ENCODE data around the gene MED12.

The MED12 gene

DNA sequence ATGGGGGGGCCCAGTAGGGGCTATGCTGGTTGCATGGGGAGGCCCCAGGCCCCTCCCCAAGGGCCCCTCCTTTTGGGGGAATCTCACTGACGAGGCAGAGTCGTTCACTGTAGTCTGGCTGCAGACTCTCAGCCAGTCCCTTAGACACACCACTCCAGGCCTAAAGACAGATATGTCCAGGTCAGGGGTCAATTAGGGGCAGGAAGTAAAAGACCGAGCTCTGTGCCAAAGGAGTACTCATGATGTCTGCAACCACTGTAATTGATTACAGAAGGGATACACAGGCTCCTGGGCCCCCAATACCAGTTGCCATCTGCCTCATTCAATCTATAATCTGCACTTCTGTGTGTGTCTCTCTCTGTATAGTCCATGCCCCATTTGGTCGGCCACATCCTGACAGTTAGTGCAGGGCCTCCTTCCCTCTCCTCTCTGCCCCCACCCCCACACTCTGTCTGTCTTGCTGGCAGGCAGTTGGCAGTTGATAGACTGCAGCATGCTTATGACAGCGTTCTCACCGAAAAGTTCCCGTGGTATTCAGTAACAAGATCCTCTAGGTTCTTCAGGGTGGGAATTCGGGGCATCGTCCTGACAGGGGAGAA lies 10.5 kb upstream of the MED12 start:
- DNase-seq = no peak

DNA sequence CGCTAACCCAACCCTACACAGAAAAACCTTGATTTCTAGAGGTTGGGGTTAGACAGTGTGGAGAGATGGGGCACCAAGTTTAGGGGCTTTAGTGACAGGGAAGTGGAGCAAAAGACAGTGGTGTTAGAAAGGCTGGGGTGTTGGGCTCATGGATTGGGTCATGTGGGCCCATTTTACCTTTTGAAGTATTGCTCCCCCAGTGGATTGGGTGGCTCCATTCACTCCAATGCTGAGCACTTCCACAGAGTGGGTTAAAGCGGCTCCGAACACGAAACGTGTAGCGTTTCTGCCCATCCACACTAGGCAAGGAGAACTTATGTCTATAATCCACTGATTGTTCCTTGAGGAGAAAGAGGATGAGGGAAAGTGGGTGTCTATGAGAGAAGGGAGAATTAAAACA lies 9.3 kb upstream of the MED12 start:
- DNase-seq = no peak

DNA sequence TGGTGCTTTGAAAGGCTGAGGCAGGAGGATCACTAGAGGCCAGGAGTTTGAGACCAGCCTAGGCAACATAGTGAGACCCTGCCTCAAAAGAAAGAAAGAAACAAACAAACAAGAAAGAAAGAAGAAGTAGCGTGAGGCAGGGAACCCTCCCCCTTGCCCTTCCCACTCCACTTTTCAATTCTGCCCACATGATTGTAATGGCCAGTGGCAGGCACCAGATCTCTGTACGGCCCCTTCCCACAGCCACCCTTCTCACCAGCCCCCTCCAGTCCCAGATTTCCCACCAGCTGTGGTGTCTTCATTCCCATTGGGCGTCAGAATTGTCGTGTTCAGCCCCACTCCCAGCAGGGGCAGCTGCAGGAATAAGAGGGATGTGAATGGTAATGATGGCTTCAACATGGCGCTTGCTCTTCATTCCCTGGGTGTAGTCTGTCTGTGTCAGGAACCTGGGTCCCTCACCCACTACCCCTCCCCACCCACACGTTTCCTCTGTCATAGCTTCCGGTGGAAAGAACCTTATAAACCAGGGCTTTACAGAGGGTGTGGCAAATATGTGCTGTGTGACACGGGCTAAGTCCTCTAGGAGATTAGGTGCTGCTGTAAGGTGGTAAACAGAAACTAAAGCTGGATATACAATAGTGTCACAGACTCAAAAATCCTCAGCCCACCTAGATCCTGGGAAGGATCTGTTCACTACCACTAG lies 7.1 kb upstream of the MED12 start, which contains the start of gene IL2RG:
Gene IL2RG (minus strand): TSS at position 437 of the 703 bp plus-strand sequence. CDS start 38 bp downstream, at position 399.
- no peak for DNase-seq

DNA sequence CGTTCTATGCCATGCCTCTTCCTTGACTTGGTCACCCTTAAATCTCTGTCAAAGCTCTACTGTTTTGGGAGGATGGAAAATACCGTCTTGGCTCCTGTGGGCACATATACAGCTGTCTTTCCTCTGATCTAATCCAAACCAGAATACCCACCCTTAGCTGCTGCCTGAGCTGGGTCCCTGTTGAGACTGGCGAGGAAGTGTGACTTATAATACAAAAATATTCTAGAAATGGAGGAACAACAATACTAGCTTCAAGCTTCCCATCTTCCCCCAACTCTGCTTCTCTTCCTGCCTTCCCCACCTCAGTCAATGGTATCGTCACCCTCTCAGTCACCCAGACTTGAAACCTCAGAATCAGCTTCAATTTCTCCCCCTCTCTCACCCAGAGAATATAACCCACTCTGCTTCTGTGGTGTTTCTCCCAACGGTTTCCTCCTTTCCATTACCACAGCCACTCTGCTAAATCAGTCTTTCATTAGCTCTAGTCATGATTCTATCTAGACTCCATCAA lies 6.4 kb upstream of the MED12 start:
- DNase-seq = no peak

DNA sequence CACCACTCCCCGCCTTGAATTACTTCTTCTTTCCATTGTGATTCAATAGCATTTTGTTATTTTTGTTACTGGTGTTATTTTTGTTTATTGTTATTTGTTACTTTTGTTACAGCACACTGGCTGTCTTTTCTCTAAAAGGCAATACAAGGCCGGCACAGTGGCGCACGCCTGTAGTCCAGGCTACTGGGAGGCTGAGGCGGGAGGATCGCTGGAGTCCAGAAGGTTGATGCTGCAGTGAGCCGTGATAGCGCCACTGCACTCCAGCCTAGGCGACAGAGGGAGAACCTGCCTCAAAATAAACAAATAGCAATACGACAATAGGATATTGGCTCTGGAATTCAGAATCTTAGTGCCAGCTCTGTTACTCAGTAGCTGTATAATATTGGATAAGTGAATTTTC lies 1.0 kb upstream of the MED12 start:
- DNase-seq = no peak

DNA sequence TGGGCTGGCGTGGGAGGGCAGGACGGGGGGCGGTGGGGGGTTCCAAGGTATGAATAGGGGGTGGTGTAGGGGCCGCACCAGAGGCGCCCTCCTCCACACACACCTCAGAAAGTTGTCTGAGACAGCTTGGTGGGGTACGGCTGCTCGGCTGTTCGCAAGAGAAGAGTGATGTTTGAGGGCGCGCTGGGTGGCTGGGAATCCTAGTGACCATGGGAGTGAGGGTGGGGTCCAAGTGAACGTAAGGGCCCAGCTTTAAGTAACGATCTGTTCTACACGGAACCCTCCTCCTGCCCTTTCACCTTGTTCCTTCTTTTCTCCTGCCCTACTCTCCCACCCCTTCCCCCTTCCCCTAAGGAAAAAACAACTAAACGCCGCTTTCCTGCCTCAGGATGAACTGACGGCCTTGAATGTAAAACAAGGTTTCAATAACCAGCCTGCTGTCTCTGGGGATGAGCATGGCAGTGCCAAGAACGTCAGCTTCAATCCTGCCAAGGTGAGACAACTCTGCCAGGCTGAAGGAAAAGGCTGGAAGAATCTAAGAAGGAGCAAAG lies 664 bp downstream of the MED12 start:
- no peak for DNase-seq

DNA sequence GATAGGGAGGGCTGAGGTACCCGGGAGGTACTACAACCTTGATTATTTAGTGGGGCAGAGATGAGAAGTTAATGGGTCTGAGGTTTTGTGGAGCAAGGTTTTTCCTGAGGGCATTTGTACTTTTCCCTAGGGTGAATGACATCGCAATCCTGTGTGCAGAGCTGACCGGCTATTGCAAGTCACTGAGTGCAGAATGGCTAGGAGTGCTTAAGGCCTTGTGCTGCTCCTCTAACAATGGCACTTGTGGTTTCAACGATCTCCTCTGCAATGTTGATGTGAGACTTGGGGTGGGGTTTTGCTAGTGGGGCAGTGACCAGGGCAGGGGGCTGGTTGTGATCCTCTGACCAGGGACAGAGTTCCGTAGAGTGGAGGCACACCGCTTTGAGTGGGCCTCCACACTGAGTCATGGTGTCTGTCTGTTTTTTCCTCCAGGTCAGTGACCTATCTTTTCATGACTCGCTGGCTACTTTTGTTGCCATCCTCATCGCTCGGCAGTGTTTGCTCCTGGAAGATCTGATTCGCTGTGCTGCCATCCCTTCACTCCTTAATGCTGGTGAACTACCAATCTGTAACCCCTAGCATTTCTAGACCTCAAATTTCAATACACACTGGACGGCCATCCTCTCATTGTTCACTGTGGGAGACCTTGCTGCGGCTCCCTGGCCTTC lies 9.9 kb downstream of the MED12 start:
- DNase-seq = no peak

DNA sequence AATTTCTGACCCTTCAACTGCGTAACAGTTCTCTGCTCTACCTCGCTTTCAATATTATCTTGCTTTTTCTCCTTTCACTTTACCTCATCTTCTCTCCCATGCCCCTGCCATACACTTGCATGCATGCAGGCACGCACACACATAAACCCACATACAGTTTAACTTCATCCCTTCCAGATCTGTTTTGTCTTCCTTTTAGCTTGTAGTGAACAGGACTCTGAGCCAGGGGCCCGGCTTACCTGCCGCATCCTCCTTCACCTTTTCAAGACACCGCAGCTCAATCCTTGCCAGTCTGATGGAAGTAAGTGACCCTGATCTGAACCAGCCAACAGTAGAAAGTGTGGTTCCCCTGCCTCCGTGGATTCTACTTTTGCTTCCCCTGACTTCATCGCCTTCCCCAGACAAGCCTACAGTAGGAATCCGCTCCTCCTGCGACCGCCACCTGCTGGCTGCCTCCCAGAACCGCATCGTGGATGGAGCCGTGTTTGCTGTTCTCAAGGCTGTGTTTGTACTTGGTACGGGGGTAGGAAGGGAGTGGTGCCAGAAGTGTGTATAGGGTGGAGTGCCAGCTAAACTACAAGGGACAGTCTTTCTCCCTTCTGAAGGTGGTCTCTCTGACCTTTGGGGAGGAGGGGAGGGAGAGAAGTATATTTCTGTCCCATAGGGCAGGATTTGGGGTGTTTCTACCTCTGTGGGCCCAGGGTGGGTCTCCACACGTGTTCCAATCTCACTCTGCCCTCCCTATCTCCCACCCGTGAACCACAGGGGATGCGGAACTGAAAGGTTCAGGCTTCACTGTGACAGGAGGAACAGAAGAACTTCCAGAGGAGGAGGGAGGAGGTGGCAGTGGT lies 10.7 kb downstream of the MED12 start:
- DNase-seq = peak; percentile 2

DNA sequence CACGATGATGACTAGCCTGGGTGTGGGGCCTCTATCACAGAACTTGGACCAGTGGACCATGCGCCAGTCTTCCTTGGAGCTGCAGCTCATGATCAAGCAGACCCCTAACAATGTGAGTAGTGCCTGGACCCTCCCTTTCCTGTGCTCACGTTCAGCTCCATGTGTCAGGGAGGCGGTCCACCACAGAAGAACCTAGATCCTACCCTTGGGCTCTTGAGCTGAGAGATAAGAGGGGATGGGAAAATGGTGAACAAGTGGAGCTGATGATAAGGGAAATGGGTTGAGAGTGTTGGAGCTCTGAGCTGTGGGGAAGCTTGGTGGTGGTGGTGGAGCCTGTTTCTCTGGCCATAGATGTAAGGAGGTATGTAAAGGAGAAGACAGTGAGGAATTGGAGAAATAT lies 13.1 kb downstream of the MED12 start:
- DNase-seq = no peak

DNA sequence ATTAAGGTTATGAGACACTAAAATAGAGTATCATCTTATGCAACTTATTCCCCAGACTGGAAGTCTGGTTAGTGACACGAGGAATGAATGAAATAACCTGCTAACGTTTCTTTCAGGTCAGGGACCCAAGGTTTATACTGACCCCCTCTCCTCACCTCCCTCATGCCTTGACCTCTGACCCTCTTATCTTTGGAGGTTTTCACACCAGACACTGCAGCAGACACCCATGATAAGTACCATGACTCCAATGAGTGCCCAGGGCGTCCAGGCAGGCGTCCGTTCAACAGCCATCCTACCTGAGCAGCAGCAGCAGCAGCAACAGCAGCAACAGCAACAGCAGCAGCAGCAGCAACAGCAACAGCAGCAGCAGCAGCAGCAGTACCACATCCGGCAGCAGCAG lies 22.0 kb downstream of the MED12 start:
- DNase-seq = no peak

DNA sequence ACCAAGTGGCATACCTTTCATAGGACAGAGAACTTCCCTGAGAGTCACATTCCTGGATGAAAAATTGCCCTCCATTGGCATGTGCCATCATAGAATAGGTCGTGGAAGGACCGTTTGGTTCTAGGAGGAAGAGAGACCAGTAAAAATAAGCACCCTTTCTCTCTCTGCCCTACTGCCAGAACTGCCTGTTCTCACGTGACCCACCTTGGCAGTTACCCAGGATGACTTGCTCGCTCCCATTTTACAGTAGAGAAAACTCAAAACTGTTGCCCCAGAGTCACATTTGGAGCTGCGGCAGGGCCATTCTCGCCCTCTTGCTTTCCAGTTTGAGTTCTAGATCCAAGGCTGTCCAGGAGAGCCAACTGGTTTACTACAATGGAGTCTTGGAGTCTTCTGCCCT lies 25.1 kb downstream of the MED12 start:
- DNase-seq = no peak

DNA sequence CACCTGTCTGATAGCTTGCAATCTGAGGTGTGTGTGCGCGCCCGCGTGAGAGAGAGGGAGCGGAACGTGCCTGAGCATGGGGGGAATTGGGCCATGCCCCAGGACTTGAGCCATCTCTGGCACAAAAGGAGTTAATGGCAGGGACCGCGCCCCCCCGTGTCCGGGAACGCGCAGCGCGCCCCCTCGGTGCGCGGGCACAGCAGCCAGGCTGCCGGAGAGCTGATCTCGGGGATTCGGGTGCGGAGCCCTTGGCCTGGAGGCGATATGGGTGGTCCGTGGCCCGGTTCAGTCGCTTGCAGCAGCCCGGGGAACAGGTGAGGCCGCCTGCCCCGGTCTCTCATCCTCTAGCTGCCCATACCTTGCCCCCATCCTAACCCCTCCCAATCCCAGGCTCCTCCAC lies 26.3 kb downstream of the MED12 start, which contains the start of gene NLGN3:
Gene NLGN3 (plus strand): TSS at position 191 of the 400 bp plus-strand sequence. CDS start 2,909 bp downstream, outside the sequence.
- peak; percentile 4 for DNase-seq

DNA sequence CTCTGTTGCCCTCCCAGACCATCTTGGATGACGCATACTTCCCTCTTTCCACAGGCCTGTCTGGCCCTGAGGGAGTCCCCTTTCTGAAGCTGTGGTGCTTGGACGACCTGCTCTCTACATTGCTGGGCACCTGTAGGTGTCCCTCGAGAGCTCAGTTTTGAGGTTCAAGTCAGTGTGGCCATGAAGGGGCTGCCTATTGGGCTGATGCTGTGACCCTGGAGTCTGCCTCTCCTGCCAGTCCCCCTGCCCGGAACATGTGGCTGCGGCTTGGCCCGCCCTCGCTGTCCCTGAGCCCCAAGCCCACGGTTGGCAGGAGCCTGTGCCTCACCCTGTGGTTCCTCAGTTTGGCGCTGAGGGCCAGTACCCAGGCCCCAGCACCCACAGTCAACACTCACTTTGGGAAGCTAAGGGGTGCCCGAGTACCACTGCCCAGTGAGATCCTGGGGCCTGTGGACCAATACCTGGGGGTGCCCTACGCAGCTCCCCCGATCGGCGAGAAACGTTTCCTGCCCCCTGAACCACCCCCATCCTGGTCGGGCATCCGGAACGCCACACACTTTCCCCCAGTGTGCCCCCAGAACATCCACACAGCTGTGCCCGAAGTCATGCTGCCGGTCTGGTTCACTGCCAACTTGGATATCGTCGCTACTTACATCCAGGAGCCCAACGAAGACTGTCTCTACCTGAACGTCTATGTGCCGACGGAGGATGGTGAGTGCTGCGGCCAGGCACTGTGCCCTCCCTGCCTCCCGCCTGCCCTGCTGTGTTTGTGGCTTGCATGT lies 29.3 kb downstream of the MED12 start:
- DNase-seq = no peak

DNA sequence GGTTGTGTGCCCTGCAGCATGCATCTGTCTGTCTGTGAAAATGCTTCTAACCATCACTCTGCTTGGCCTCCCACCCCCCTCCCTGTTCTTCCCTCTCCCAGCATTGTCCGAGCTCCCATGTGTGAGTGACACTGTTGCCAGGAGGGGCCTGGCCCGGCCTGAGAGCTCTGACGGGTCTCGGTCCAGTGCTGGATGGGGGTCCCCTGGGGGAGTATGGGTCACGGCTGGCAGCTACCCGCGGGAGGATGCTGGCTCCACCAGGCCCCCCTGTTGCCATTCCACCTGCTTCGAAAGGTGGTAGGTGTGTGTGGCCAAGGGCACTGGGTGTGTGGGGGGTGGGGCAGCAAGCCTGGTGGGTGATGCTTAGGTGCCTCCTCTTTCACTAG lies 29.9 kb downstream of the MED12 start:
- DNase-seq = no peak

DNA sequence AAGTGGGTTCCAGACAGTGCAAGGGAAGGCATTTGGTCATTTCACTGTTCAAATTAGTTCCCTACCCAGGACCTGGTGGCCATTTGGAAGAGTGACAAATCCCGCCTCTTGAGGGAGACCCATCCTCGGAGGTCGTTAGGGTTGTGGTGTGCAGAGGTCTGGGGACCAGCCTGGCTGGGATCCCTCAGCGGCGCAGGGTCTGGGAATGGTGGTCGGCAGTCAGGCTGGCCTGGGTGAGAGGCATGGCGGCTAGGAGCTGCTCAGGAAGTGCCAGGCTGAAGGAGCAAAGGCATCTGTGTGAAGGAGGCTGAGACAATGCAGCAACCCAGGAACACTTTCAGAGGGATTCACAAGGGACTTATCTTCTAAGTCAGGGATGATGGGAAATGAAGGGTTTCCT lies 33.0 kb downstream of the MED12 start:
- no peak for DNase-seq

DNA sequence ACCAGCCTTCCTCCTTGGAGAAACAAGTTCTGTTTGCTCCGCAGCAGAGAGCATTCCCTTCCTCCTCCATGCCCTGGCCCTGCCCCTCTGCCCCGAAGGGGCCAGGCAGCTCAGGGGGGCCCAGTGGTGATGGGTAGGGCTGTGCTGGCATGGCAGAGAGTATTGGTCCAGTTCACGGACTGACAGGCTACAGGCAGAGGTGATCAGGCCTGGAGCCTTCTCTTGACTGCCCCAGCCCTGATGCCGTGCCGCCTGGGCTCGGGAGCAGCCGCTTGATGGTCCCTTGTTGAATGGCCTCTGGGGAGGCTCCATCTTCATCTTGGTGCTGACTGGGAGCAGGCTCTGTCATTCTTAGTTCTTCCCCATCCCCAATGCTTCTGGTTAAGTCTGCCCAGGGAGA lies 35.8 kb downstream of the MED12 start:
- no peak for DNase-seq

DNA sequence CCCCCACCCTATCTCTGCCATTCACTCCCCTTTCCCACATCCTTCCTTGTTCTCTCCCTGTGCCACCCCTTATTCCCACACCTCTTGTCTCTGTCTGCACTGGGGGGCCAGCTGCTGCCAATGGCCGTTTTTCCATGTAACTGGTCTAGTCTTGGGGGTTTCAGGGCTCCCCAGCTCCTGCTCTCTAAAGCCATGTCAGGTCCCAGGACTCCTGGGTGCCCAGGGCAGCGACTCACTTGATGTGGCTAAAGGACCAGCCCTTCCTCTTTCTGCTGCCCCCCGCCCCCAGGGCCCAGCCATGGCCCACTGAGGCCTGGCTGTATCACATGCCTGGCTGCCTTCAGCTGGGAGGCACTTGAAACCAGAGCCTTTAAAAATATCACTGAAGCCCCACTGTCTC lies 36.2 kb downstream of the MED12 start:
- DNase-seq = no peak

DNA sequence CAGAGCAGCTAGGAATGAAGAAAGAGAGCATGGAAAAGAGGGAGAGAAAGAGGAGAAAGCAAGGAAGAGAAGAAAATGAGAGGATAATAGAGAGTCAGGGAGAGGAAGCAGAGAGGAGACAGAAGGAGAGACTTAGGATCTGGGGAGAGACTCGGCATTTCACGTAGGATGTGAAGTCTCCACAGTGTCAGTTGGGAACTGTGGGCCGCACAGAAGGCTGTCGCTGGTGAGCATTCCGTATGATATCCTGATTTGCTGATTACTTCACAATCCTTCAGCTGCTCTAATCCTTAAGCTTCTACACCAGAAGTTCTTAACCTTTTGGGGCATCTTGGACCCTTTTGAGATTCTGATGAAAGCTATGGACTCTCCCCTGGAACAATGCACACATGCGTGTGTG lies 40.2 kb downstream of the MED12 start:
- no peak for DNase-seq

DNA sequence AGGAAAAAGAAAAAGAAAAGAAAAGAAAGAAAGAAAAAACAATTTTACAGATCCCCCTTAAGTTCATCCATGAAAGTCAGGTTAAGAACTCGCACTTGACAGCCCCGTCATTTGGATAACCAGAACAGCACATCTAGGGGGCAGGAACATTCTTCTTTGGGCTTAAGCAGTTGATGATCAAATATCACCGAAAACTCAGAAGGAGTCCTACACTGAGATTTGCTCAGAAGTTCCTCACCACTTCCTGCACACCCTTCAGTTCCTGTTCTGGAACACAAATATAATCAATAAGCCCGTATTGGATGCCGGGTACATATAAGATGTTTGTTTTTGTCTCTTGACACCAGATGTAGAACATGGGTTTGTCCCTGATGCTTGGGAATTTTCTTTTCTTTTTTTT lies 40.9 kb downstream of the MED12 start:
- DNase-seq = no peak

DNA sequence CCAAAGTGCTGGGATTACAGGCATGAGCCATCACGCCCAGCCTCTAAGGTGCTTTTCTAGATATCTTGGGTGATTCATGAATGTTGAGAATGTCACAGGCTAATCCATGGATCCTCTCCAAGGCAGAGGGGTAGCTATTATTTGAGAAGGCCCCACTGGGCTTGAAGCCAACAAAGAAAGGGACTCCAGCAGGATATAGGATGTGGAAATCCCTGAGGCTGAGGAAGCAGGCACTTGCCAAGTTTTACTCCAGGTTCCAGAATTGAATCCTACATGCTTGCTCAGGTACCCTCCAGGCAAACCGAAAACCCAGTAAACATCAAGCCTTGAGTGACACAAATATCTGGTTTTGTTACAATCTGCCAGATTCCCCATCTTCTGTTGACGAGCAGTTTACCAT lies 42.1 kb downstream of the MED12 start:
- DNase-seq = no peak

DNA sequence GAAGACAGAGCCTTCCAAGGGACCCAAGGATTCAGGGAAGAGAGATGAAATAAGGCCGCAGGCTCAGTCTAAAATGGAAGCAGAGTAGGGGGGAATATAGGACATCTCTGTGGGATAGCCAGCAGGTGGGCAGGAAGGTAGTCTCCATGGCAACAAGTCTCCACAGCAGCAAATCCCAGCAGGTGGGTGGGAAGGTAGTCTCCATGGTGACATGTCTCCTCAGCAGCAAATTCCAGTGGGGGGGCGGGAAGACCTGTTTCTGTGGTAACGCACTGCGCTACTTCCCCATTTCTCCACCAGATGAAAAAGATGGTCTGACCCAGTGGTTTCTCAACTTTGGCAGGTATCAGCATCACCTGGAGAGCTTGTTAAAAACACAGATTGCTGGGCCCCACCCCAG lies 44.6 kb downstream of the MED12 start:
- no peak for DNase-seq

DNA sequence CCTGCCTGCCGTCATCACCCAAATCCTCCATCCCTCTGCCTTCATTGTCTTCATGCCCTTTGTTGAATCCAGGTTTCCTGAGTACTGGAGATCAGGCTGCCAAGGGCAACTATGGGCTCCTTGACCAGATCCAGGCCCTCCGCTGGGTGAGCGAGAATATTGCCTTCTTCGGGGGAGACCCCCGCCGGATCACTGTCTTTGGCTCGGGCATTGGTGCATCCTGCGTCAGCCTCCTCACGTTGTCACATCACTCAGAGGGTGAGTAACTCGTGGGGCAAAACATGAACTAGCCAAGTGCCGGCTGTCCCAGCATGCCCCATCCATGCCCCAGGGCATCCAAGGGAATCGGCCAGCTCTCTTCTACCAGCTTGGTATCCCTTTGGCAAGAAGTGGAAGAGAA lies 45.7 kb downstream of the MED12 start:
- DNase-seq = no peak
